HG03565 (cell line): ENCODE measurements around the gene SIAE.

ENCODE experiments used
- ATAC-seq: cut with Tn5 transposase; IDR thresholded peaks from one replicate; pipeline ENCODE4 v1.9.1; 2021; ENCODE audit warnings: mild to moderate bottlenecking, moderate library complexity; ENCODE audit not compliant: unreplicated experiment

Gene SIAE

DNA sequence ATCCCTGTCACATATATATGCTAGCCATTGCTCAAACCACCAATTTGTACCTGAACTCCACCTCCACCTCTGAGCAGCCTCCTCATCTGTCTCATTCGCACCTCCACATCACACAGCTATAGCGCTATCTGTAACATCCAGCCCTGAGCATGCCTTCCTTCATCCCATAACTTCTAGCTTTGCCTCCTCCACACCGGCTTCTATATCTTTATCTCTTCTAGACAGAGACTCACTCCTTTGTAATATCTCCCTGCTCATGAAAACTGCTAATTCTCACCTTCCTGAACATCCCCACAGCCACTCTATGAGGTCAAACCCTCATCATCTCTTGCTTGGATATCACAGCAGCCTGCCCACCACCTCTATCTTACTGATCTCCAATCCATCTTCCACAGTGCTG, 5.9 kb downstream of the SIAE start:
- ATAC-seq = no peak

DNA sequence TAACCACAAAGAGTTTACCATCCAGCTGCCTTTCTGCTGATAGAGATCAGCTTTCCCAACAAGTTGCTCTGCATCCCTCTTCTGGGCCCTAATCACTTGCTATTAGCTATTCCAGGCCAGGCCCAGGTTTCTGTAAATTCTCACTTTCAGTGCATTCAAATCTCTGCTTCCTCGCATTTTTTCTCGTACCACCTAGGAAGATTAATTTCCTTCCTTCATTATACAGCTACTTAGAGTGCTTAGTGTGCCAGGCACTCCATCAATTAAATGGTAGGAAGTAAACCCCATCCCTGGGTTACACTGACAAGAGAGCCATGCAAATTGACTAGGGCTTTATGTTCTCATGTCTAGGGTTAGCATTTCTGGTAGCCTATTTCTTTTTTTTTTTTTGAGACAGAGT, 9.7 kb downstream of the SIAE start:
- no peak for ATAC-seq

DNA sequence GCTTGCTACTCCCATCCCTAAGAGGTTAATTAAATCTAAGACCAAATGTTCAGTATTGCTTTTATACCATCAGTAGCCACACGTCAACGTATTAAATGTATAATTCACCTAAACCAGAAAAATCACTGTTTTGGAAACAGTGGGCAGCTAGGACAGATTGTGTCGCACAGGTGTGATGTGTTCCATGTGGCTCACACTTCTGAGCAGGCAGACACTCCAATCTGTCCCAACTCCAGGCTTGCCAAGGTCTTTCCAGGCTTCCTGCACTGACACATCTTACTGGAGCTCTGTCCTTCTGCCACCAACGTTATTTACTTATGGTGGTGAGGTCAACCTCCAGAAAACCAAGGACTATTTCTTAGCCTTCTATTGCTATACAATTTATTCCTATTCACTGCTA, 11.4 kb downstream of the SIAE start:
- ATAC-seq = no peak

DNA sequence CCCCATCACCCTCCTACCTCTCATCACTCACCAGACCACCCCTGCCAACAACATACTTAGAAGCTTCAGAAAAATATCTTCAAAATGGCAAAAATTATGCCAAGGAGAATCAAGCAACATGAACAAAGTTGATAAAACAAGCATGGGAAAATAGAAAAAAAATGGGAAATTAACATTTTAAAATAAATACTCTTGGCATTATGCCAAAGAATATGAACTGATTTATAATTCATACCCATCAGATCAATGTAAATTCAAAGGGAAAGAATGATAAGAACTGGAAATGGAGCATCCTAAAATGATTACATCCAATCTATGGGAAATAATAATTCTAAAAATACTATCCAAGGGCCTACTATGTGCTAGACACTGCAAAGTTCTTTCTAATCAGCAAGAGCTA, 12.0 kb downstream of the SIAE start:
- ATAC-seq = no peak

DNA sequence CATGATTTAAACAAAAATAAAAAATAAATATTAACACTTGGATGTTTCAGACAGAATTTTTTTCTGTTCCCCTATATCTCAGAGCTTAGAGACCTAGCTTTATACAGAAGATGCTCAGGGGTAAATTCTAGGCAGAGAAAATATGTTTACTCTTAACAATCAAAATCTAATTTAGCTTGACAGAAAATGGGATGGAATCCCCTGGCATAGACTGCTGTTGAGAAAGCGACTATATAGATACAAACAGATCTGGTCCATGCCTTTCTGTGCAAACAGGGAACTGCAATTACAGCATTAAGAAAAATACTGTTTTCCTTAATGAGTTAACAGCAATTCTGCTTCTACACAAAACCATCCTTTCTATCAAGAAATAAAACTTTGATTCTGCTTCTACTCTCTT, 14.6 kb downstream of the SIAE start:
- ATAC-seq = no peak

DNA sequence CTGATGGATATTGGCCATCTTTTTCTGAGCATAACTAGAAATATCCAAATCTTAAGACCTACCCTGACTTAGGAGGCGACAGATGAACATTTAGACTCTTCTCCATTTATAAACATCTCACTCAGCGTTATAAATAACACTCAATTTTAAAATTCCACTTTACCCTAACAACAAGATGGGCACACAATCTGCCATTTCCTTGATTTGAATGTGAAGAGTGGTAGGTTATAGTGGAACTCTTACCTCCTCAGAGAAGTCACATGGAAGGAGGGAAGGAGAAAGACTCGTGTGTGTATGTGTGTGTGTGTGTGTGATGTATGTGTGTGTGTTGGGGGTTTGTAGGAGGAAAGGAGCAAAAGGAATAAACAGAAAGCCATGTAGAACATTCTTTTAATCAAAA, 15.0 kb downstream of the SIAE start:
- no peak for ATAC-seq

DNA sequence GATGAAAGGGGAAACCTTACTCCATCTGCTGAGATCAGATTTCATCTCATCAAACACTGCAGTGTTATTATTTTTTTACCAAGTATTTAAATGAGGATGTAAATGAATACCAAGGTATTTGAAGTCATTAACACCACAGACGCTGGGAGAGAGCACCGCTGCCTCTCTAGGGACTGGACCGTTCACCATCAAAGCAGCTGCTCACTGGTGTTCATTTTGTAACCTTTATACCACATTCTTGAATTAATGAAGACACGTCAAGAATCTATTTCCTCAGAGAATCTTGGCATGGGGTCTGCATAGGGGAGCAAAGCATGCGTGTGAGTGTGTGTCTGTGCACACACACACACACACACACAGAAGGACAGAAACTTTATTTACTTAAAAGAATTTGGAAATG, 15.6 kb downstream of the SIAE start:
- ATAC-seq = no peak

DNA sequence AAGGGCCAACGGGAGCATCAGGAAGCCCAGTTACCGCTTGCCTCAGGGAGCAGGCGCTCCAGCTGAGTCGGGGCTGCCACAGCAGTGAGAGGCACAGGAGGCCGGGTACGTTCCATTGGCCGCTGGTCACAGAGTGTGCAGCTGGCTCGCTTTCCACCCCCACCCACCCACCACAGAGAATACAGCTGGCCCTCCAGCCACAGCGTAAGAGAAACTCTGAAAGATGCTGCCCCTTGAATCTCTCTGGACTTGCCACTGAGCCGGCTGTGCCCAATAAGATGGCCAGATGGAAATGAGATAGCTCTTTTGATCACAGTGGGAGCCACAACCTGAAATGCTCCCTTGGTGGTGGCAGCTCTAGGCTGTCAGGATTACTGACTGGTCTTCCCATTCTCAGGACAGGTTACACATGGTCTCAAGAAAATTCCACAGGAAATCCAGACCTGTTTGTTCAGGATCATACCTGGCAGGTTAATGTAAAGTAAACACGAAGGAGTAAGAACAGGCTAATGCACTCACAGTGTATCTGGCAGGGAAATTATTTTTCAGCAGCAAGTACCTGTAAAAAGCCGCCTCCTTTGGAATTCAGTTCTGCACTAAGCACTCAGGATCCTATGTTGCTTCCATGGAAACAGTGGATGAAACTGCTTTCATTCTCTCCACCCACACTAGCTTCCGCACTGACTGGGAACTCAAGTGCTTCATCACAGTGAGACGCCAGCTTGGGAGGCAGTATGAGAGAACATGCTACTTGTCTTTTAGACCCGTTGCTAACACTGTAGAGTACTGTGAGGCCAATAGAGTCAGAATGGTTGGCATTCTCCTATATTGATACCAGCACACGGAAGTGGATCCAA, 16.5 kb downstream of the SIAE start:
- no peak for ATAC-seq

DNA sequence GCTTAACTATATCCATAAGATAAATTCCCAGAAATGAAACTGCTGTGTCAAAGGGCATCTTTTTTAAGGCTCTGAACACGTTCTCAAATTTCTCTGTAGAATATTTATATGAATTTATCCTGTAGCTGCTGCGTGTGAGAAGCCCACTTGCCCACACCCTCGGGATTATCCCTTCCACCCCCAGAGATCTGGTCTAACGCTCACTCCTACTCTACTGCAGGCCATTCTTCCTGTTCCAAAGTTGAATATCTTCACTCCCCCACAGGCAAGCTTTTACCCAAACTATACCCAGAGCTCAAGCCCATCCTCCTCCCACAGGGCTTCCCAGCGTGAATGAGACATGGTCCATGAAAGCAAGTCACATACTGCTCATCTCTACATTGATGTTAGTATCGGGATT, 24.9 kb downstream of the SIAE start:
- ATAC-seq = no peak

DNA sequence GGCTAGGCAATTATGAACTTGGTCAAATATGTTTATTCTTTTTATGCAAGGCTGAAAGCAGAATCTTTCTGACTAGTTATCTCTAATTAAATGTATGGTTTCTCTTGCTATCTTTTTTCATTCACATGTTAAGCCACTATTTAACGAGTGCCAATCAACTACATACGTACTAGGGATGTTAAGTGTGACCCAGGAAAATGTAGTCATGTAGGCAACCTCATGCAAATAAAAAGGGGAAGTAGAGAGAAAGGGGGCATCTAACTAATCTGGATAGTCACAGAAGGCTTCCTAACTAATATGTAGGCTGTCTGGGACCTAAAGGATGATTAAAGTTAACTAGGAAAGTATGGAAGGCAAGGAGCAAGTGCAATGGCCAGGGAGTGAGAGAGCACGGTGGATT, 27.4 kb downstream of the SIAE start:
- no peak for ATAC-seq

DNA sequence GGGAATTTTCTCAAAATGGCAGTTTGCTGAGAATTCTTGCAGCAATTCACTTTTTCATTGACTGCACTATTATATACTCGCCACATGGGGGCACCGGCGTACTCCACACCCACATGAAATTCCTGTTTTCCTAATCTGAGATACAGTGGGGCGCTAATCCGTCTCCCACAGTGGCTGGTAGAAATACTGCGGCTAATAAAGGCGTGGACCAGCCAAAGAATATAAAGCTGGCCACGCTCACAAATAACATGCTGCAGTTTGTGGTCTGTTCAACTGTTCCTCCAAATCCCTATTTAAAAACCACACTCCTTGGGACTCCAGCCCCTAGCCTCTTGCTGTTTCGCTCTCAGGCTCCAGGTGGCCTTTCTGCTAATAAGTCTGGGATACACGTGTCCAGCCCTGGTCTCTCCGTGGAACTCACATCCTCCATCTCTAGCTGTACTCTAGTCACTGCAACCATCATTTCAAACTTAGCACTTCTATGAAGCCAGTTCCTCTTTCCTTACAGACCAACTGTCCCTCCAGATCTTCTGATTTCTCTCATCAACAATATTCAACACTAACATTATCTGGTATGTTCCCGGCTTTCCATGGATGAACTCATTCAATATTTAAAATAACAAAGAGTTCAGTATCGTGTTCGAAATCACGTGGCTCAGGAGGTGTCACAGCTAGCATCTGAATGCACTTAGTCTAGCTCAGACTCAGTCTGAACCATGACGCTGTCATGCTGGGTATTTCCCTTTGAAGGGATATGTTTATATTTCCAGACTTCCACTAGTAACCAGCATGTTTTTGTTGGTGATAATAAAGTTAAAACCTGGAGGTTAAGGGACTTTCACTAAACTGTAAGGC, 28.9 kb downstream of the SIAE start:
- peak; percentile 59 for ATAC-seq

DNA sequence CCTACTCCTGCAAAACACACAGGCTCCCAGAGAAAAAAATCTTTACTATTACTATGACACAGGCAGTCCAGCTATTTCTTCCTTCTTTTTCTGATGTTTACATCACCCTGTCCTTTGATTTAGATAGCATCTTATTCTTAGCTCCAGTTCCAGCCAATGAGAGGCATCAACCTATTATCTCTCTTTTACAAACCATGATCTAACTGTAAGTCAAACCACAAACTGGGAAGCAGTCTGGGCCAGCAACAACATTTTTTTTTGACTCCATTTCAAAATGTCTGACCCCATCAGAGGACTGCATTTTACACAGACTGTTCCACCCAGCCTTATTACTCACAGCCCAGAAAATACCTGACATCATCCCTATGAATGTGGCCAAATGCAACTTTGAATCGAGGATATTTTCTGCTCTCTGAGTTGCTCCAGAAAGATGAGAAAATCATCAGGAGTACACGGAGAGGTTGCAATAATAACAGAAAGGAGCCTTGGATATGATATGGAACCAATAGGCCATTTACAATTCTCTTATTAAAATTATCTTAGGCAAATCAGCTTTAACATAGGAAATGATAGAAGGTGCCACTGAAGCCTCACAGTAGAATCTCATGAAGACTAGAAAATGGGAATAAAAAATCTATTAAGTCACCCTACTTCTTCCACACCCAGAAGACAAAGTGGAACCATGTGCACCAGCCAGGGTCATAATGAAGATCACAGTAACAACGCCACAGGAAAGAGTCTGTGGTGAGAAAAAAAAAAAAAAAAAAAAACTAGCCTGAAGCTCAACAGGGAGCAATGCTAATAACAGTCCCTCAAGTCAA, 29.7 kb downstream of the SIAE start:
- ATAC-seq = no peak

DNA sequence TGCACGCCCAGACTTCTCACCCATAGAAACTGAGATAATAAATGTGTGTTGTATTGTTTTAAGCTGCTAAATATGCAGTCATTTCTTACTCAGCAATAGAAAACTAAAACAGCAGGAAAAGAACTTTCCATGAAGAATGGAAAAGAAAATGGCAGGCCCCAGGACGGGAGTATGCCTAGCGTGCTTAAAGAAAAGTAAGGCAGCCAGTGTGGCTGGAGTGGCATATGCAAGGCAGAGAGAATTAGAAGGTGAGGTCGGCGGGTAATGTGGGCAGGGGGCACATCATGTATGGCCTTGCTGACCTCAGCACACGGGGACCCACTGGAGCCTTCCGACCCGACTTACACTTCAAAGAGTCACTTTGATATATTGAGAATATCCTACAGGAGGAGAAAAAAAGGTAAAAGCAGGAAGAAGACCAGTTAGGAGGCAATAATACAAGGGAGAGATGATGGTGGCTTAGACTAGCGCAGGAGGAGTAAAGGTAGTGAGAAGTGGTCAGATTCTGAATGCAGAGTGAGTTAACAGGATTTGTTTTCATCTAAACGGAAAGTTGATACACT, 30.4 kb downstream of the SIAE start:
- no peak for ATAC-seq

DNA sequence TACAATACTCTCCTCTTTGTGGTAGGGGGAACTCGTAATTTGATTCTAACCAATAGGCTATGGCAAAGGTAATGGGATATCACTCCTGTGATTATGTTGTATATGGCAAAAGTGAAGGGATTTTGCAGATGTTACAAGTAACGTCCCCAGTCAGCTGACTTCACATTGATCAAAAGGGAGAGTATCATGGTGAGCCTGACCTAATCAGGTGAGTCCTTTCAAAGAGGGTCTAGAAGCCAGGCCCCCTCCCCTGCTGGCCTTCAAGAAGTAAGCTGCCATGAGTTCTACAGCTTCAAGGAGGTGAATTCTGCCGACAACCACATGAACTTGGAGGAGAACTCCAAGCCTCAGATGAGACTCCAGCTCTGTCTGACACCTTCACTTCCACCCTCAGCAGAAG, 30.9 kb downstream of the SIAE start:
- no peak for ATAC-seq

DNA sequence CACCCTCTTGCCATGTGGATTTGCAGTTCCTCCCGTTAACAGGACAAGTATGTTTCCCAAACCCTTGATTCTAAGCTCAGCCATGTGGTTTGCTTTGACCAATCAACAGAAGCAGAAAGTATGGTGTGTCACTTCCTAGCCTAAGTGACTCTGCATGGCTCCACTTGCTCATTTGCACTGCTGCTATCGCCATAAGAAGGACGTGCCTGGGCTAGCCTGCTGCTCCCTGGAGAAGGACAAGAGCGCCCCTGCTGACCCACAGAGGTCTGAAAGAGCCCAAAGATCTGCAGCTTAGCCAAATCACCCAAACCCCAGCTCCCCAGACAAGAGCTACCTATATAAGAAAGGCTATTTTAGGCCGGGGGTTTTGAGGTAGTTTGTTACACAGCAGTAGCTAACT, 32.9 kb downstream of the SIAE start:
- ATAC-seq = no peak

DNA sequence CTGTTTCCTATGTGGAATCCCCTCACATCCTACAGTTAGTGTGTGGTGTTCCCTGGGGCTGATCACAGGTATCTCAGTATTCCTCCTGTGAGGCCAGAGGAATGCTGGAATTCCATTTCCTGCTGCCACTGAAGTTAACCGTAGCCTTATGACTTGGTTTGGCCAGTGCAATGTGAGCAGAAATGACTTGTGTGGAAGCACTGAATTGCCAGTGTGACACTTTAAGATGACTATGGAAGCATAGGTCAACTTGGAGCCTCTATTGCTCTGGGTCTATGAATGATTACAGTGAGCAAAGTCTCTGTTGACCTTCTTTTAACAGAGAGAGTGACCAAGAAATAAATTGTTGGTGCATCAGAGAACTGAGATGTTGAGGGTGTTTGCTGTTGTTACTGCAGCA, 34.4 kb downstream of the SIAE start:
- no peak for ATAC-seq

DNA sequence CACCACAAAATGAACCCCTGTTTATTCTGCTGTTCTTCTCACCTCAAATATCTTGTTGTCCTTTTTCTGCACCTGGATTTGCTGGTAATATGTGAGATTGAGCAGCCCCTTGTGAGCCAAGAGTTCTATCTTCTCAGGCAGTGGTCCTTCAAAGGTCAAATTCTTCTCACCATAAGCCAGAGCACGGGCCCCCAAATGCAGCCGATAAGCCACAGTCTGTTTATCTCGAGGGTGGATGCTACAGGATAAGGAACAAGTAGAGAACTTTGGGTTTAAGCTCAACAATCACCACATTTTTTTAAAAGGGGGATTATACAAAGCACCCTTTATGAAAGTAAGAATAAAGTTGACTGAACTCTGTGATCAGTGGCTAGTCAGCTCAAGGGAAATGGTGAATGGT, 35.0 kb downstream of the SIAE start:
- ATAC-seq = no peak

DNA sequence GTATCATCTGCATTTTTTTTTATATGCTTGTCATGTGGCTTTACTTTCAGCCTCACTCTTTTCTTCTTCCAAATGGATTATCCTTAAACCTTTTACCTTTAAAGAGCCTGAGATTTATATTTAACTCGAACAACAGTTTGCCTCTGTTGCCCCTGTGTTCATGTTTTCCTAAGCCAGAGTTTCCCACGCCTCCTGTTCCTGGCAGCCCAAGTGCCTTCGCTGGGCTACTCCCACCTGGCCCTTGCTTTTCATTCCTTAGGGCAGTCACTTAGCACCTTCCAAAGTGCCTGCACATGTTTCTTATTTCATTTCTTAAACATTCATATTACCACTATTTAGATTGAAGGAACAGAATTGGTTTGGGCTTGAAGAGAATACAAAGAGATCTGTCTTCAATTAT, 37.6 kb downstream of the SIAE start:
- no peak for ATAC-seq

DNA sequence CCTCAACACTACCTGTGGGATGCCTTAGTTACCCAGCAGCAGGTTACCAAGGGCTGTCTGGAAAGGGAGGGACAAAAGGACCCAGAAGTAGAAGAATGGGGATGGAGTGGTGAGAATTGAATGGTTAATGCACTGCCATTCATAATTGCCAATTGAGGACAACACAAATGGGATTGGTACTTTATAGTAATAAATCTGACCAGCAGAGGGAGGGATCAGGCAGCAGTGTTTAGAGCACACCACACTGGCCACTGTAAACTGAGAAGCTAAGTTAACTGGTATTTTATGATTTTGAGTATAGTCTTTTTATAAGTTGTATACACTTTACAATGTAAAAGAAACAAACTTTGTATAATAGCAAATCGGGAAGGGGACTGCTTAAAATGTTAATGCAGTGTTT, 40.2 kb downstream of the SIAE start:
- ATAC-seq = no peak

DNA sequence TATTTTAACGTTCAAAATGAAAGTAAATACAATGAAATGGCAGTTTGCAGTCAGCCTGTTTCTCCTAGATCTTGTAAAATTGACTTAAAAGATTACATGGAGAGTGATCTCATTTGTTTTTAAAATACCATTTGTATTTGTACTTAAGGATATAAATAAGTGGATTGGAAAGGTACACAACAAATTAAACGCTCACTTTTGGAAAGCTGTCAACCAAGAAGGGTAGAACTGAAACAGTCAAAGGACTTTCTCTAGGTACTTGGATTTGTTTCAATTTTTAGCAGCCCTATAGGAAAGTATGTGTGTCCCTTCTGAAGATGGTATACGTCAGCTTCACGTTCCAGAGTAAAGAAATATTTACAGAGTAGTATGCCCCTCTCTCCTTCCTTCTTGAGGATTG, 43.6 kb downstream of the SIAE start:
- no peak for ATAC-seq

DNA sequence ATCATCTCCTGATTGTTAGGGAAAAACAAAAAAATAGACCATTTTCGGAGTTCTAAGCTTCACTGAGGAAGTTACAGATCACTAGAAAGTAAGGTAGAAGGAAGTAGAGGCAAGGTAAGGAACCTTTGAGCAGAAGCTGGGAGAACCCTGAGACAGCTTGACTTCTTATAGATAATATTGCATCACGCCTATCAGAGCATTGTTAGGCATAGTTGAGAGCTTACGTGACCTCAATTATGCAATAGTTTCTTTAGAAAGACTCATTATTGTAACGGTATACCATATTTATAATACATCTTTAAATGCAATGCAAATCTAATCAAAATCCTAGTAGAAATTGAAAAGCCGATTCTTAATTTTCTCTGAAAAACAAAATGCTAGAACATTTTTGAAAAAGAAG, 46.0 kb downstream of the SIAE start:
- ATAC-seq = no peak
